ENCODE measurements around the gene PCYT2. TPM values are rescaled to one million over a fixed set of nuclear protein-coding genes. Genes with fewer than 3 reads are reported as not detected.

Gene PCYT2
- total RNA-seq, 1 donor from 2014 or later, result 44.1 TPM

DNA sequence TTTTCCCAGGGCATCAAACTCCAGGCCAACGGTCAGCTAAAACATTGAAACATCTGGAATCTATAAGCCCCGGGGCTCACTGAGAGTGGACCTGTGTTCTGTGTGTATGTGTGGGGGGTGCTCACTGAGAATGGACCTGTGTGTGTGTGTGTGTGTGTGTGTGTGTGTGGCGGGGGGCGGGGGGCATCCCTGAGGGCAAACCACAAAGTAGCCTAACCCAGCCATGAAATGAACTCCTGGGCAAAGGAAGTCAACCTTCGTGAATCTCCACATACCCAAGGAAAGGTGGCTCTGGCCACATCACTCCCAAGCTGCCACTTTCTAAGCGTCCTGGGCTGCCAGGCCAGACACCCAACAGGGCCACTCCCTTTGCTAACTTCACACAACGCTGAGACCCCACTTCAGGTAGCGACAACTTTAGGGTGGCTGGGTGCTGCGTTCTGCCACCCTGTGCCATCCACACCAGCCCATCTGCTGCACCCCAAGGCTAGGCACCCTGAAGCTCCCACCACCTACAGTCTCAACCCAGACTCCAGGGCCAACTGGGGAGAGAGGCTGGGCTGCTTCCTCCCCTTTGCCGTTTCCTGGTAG, 14.8 kb upstream of the PCYT2 start:
- peak overlapping the region; percentile 85 for H3K27ac Mint-ChIP-seq
- ChIA-PET CTCF (interaction anchor here (1.1 kb wide), 1 partner anchor 32 kb away, joined by 3 read pairs; no protein-coding TSS in a partner anchor), POLR2A (interaction anchor here (0.6 to 3.5 kb wide), 14 partner anchors 9 to 525 kb away, joined by 3 to 28 read pairs (median 4); partner anchors contain the start of genes ANAPC11, ARL16, CYBC1 and DCXR)
- H3K4me1 Mint-ChIP-seq, result peaks cover 31% of the 10 kb centered on the region
- H3K27me3 Mint-ChIP-seq, result peaks cover 6% of the 10 kb centered on the region
- intact Hi-C loops (cut with micrococcal nuclease), result loop anchor here (1.0 to 2.0 kb wide), 3 partner anchors 8 to 65 kb away; partner anchors contain the start of genes P4HB, PCYT2 and SIRT7
- TF ChIP-seq, protein P1, sequence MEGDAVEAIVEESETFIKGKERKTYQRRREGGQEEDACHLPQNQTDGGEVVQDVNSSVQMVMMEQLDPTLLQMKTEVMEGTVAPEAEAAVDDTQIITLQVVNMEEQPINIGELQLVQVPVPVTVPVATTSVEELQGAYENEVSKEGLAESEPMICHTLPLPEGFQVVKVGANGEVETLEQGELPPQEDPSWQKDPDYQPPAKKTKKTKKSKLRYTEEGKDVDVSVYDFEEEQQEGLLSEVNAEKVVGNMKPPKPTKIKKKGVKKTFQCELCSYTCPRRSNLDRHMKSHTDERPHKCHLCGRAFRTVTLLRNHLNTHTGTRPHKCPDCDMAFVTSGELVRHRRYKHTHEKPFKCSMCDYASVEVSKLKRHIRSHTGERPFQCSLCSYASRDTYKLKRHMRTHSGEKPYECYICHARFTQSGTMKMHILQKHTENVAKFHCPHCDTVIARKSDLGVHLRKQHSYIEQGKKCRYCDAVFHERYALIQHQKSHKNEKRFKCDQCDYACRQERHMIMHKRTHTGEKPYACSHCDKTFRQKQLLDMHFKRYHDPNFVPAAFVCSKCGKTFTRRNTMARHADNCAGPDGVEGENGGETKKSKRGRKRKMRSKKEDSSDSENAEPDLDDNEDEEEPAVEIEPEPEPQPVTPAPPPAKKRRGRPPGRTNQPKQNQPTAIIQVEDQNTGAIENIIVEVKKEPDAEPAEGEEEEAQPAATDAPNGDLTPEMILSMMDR (IDR thresholded peaks at IDR 0.05), result no peak
- no peaks in the 10 kb centered on the region for H3K9me3 Mint-ChIP-seq
- no peak for DNase-seq
- peak overlapping the region; percentile 88 for H3K4me3 Mint-ChIP-seq
- ATAC-seq (ENCODE audit: low read depth), result no peak
- H3K36me3 Mint-ChIP-seq (ENCODE audit: low read depth), result peaks cover 16% of the 10 kb centered on the region

DNA sequence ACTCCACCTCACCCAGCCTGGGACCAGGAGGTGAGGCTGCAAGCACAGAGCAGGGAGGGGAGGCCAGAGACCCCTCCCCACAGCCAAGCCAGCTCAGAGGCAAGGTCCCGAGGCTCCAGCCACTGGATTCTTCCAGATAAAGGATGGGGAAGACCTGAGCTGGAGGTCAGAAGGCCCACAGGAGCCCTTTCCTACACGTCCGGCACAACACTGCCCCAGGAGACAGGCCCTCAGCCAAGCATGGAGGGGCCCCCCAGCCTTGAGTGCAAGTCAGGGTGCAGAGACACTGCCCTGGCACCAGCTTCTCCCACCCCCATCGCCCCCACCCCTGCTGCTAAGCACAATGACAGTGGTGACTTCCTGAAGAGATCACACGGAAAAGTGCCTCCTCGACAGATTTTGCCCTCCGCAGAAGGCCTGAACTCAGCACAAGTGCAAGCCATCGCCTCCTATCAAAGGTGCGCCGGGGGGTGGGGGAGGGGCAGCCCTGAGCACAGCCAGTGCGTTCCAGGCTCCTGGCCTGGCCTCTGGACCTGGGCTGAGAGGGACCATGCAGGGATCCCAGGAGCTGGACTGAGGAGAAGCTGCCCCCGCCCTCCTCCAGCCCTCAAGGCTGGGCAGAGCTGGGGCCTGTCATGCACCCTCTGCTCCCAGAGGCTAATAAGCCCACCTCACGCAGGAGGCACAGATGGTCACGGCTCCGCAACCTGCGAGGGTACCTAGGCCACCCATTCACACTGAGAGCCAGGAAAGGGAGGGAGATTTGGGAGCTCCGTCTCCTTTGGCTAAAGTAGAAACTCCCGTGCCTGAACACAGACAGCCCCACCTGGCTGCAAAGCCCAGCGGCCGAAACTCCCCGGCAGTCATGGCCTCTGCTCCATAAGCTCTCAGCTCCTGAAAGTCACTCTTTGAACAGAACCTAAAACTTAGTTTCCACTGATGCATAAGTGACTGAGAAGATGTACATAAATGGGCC, 13.6 kb upstream of the PCYT2 start:
- intact Hi-C loops (cut with micrococcal nuclease), result no loop called here
- H3K27ac Mint-ChIP-seq, result peak overlapping the region; percentile 18
- ATAC-seq (ENCODE audit: low read depth), result no peak
- H3K4me3 Mint-ChIP-seq, result peak overlapping the region; percentile 88
- no peak for DNase-seq
- ChIA-PET CTCF (no interaction called here), POLR2A (interaction anchor here (0.5 to 3.5 kb wide), 4 partner anchors 8 to 154 kb away, joined by 3 to 28 read pairs (median 12); partner anchors contain the start of genes PYCR1 and SIRT7)
- peaks cover 27% of the 10 kb centered on the region for H3K4me1 Mint-ChIP-seq
- no peaks in the 10 kb centered on the region for H3K9me3 Mint-ChIP-seq
- H3K36me3 Mint-ChIP-seq (ENCODE audit: low read depth), result peaks cover 19% of the 10 kb centered on the region
- H3K27me3 Mint-ChIP-seq, result peaks cover 3% of the 10 kb centered on the region
- TF ChIP-seq, protein P1 (IDR thresholded peaks at IDR 0.05), result no peak

DNA sequence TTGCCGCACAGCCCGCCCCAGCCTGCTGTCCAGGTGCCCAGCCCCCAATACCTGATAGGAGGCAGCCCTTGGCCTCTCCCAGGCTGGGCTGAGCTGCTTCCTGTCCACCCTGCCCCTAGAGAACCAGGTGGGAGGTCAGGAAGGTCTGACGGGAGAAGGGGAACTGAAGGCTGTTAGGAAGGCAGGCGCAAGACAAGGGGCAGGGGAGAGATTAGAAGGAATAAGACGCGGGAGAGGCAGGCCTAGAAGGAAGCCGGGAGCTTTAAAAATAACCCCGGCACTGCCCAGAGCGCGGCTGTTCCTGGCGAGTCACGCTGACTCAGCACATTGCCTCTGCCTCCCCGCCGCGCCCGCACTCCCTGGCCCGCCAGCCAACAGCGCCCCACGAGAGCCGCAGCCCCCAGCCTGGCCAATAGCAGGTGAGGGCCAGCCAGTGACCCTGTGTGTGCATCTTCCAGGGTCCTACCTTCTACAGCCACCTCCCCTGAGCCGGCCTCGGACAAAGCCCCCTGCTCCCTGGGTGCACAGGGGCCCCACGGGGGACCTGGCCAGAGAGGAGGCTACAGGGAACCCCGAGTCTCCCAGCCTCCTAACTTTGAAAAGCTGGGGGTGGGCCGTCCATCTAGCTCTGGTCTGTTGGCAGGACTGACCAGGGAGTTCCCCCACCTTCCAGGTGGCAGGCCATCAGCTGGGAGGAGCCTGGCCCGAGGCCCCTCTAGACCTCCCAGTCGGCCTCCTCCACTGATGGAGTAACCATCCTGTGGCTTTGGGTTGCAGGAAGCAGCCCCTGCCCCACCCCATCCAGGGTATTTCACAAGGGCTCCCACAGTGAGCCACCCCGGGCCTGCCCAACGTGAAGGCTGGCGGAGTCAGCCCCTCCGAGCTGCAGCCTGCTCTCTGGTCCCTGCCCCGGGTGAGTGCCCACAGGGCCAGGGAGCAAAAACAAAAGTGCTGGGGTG, 12.4 kb upstream of the PCYT2 start:
- ATAC-seq (ENCODE audit: low read depth) (no peak), DNase-seq (no peak)
- Mint-ChIP-seq H3K27ac (no peak overlapping the region), H3K9me3 (no peaks in the 10 kb centered on the region), H3K4me1 (peaks cover 30% of the 10 kb centered on the region), H3K4me3 (peak overlapping the region; percentile 28), H3K36me3 (ENCODE audit: low read depth) (peaks cover 25% of the 10 kb centered on the region), H3K27me3 (no peaks in the 10 kb centered on the region)
- POLR2A ChIA-PET, result interaction anchor here (0.5 kb wide), 1 partner anchor 155 kb away, joined by 5 read pairs; no protein-coding TSS in a partner anchor
- CTCF ChIA-PET, result no interaction called here
- intact Hi-C loops (cut with micrococcal nuclease), result no loop called here
- TF ChIP-seq, protein P1 (IDR thresholded peaks at IDR 0.05), result no peak

DNA sequence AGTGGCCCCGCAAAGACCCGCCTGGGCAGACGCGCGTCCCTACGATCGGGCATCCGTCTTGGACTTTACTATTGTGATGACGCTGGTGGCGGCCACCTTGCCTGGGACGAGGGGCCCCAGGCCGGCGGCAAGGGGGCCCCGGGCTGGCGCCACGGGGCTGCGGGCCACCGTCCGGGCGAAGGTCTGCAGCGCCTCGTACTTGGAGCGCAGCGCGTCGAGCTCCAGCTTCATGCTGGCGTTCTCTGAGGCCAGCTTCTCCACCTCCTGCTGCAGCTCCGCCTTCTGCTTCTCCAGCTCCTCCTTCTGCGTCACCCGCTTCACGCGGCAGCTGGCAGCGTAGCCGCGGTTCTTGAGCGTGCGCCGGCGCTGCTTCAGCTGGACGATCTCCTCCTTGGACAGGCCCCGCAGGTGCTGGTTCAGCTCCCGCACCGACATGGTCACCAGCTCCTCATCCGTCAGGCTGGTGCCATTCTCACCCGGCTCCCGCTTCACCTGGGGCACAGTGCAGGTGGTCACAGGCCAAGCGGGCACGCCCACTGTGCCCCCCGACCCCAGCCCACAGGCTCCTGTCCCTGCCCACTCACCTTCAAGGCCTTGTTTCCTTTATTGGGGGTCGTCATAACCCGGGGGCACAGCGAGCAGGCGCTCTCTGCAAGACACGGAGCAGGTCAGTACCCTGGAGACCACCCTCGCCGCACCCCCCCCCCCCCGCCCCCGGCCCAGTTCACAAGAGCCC, 11.5 kb upstream of the PCYT2 start:
- Mint-ChIP-seq H3K9me3 (no peaks in the 10 kb centered on the region), H3K36me3 (ENCODE audit: low read depth) (peaks cover 26% of the 10 kb centered on the region), H3K4me1 (peaks cover 37% of the 10 kb centered on the region), H3K27ac (no peak overlapping the region), H3K4me3 (no peak overlapping the region), H3K27me3 (no peaks in the 10 kb centered on the region)
- intact Hi-C loops (cut with micrococcal nuclease), result no loop called here
- DNase-seq (no peak), ATAC-seq (ENCODE audit: low read depth) (no peak)
- ChIA-PET POLR2A (no interaction called here), CTCF (no interaction called here)
- TF ChIP-seq, protein P1 (IDR thresholded peaks at IDR 0.05), result no peak

All from activated B cell treated with CpG ODN at 0.5 μM for 24 hours (primary cell).